ENCODE results near the gene ZMYND11.
A peak's percentile ranks its signal among the peaks of the same experiment; 100 is the strongest.

Gene ZMYND11

GRCh38 chr10:218798-219197 is 83.5 kb downstream of the ZMYND11 start:
- no peak for TF ChIP-seq POLR2AphosphoS5 (IDR thresholded peaks at IDR 0.05; ENCODE audit: borderline replicate concordance, low read depth, low read length)
- no peak for TF ChIP-seq FOXP2 (optimal IDR thresholded peaks at IDR 0.05; ENCODE audit: control extremely low read depth, extremely low read length, insufficient read depth)
- no peak for TF ChIP-seq EZH2 (IDR thresholded peaks at IDR 0.05)
- Histone ChIP-seq H3K27ac (peak overlapping the region; percentile 25; the same call in 1 of the 2 replicates), H3K4me3 (no peak overlapping the region), H3K36me3 (ENCODE audit: insufficient read depth, low read length) (no peaks in the 10 kb centered on the region), H3K9me3 (ENCODE audit: low read depth, low read length) (no peaks in the 10 kb centered on the region), H3K9ac (ENCODE audit: insufficient read length) (no peak overlapping the region)
- no peak for DNase-seq (ENCODE audit: low read depth, low spot score)

DNA sequence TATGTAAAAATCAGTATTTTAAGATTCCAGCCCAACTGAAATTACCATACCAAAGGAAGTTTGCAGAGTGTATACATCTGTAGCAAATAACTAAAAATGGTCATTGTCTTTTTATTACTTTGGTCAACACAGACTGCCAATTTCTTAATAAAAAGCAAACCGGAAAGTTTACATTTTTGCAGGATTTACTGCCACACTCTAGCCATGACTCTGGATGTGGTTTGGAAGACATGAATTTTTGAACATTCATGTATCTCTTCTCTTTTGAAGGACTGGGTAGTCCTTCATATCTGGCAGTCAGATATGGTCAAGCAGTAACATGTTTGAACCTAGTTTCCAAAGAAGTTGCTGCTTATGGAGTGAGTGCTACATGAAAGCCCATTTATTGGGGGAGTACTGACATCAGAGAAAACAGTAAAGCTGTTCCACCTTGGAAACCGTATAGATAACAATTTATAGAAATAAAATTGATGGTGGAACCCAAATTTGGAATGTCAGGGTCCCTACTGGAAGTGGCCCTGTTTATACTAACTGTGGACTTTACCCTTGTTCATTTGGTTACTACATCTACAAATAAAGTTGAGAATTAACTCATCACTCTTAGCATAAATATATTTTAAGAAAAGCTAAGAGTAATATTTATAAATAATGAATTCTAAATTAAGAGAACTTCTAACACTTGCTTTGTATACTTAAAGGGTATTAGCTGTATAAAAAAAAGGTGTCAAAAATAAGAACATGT is 84.6 kb downstream of the ZMYND11 start:
- TF ChIP-seq POLR2AphosphoS5 (IDR thresholded peaks at IDR 0.05; ENCODE audit: borderline replicate concordance, low read depth, low read length) (no peak), EZH2 (IDR thresholded peaks at IDR 0.05) (no peak), FOXP2 (optimal IDR thresholded peaks at IDR 0.05; ENCODE audit: control extremely low read depth, extremely low read length, insufficient read depth) (no peak)
- H3K9ac ChIP-seq (ENCODE audit: insufficient read length), result no peak overlapping the region

DNA sequence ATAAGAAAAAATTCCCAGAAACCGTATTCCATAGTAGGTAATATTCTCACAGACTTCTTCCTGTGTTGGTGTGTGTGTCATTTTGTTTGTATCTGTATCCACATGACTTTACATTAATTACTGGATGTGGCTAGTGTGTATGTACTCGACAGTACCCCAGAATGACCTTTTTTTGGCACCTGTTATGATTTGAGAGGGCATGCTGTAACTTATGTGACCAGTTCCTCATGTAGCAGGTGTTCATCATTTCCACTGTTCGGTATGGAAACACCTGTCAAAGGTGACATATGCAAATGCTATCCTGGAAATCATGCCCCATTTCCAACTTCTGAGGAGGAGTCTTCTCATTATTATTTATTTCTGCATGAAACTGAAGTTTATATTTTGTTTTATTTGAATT is 89.3 kb downstream of the ZMYND11 start:
- Histone ChIP-seq H3K9ac (ENCODE audit: insufficient read length) (no peak overlapping the region), H3K4me3 (no peak overlapping the region), H3K36me3 (ENCODE audit: insufficient read depth, low read length) (no peaks in the 10 kb centered on the region), H3K27ac (no peak overlapping the region), H3K9me3 (ENCODE audit: low read depth, low read length) (no peaks in the 10 kb centered on the region)
- TF ChIP-seq FOXP2 (optimal IDR thresholded peaks at IDR 0.05; ENCODE audit: control extremely low read depth, extremely low read length, insufficient read depth) (no peak), EZH2 (IDR thresholded peaks at IDR 0.05) (no peak), POLR2AphosphoS5 (IDR thresholded peaks at IDR 0.05; ENCODE audit: borderline replicate concordance, low read depth, low read length) (no peak)
- no peak for DNase-seq (ENCODE audit: low read depth, low spot score)

More for the DNA sequence above, 84.6 kb downstream of the ZMYND11 start:
- H3K27ac ChIP-seq, result no peak overlapping the region
- no peak overlapping the region for H3K4me3 ChIP-seq
- DNase-seq (ENCODE audit: low read depth, low spot score), result no peak
- H3K9me3 ChIP-seq (ENCODE audit: low read depth, low read length), result no peaks in the 10 kb centered on the region
- no peaks in the 10 kb centered on the region for H3K36me3 ChIP-seq (ENCODE audit: insufficient read depth, low read length)

GRCh38 chr10:226018-226417 is 90.8 kb downstream of the ZMYND11 start:
- TF ChIP-seq POLR2AphosphoS5 (IDR thresholded peaks at IDR 0.05; ENCODE audit: borderline replicate concordance, low read depth, low read length) (no peak), EZH2 (IDR thresholded peaks at IDR 0.05) (no peak), FOXP2 (optimal IDR thresholded peaks at IDR 0.05; ENCODE audit: control extremely low read depth, extremely low read length, insufficient read depth) (no peak)
- H3K36me3 ChIP-seq (ENCODE audit: insufficient read depth, low read length), result no peaks in the 10 kb centered on the region
- H3K9me3 ChIP-seq (ENCODE audit: low read depth, low read length), result no peaks in the 10 kb centered on the region
- H3K4me3 ChIP-seq, result no peak overlapping the region
- no peak for DNase-seq (ENCODE audit: low read depth, low spot score)
- H3K27ac ChIP-seq, result peak overlapping the region; percentile 16; the same call in 1 of the 2 replicates
- H3K9ac ChIP-seq (ENCODE audit: insufficient read length), result no peak overlapping the region

DNA sequence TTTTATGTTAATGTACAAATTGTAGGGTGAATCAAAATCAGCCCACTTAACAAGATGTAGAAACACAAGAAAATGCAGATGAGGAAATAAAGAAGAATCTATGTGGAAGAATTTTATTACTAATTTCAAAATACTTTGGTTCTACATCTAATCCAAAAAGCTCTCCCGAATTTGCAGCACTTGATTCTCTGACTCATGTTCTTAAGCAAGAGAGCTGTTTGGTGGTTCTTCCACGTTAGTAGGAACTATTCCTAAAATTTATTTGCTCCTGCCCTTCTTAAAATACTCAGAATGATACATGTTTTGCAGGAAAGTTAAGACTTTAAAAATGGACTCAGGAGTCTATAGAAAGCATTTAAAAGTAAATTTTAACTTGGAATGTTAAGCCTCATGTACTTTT is 91.8 kb downstream of the ZMYND11 start:
- Histone ChIP-seq H3K9ac (ENCODE audit: insufficient read length) (no peak overlapping the region), H3K27ac (no peak overlapping the region), H3K4me3 (no peak overlapping the region), H3K9me3 (ENCODE audit: low read depth, low read length) (no peaks in the 10 kb centered on the region), H3K36me3 (ENCODE audit: insufficient read depth, low read length) (no peaks in the 10 kb centered on the region)
- DNase-seq (ENCODE audit: low read depth, low spot score), result no peak
- TF ChIP-seq EZH2 (IDR thresholded peaks at IDR 0.05) (no peak), FOXP2 (optimal IDR thresholded peaks at IDR 0.05; ENCODE audit: control extremely low read depth, extremely low read length, insufficient read depth) (no peak), POLR2AphosphoS5 (IDR thresholded peaks at IDR 0.05; ENCODE audit: borderline replicate concordance, low read depth, low read length) (no peak)

GRCh38 chr10:228366-228765 is 93.1 kb downstream of the ZMYND11 start:
- no peak for DNase-seq (ENCODE audit: low read depth, low spot score)
- H3K27ac ChIP-seq, result no peak overlapping the region
- no peak overlapping the region for H3K9ac ChIP-seq (ENCODE audit: insufficient read length)
- H3K9me3 ChIP-seq (ENCODE audit: low read depth, low read length), result no peaks in the 10 kb centered on the region
- no peaks in the 10 kb centered on the region for H3K36me3 ChIP-seq (ENCODE audit: insufficient read depth, low read length)
- TF ChIP-seq EZH2 (IDR thresholded peaks at IDR 0.05), result no peak
- no peak for TF ChIP-seq POLR2AphosphoS5 (IDR thresholded peaks at IDR 0.05; ENCODE audit: borderline replicate concordance, low read depth, low read length)
- TF ChIP-seq FOXP2 (optimal IDR thresholded peaks at IDR 0.05; ENCODE audit: control extremely low read depth, extremely low read length, insufficient read depth), result no peak
- H3K4me3 ChIP-seq, result no peak overlapping the region

GRCh38 chr10:230758-231157 is 95.5 kb downstream of the ZMYND11 start:
- Histone ChIP-seq H3K36me3 (ENCODE audit: insufficient read depth, low read length) (no peaks in the 10 kb centered on the region), H3K9me3 (ENCODE audit: low read depth, low read length) (no peaks in the 10 kb centered on the region), H3K4me3 (no peak overlapping the region), H3K27ac (no peak overlapping the region), H3K9ac (ENCODE audit: insufficient read length) (no peak overlapping the region)
- no peak for TF ChIP-seq EZH2 (IDR thresholded peaks at IDR 0.05)
- no peak for TF ChIP-seq POLR2AphosphoS5 (IDR thresholded peaks at IDR 0.05; ENCODE audit: borderline replicate concordance, low read depth, low read length)
- TF ChIP-seq FOXP2 (optimal IDR thresholded peaks at IDR 0.05; ENCODE audit: control extremely low read depth, extremely low read length, insufficient read depth), result no peak
- DNase-seq (ENCODE audit: low read depth, low spot score), result no peak

- no peak overlapping the region for H3K27ac ChIP-seq
These were observed 96.8 kb downstream of the ZMYND11 start for GRCh38 chr10:232061-232460.

More at GRCh38 chr10:232061-232460, 96.8 kb downstream of the ZMYND11 start:
- no peak for DNase-seq (ENCODE audit: low read depth, low spot score)
- TF ChIP-seq FOXP2 (optimal IDR thresholded peaks at IDR 0.05; ENCODE audit: control extremely low read depth, extremely low read length, insufficient read depth) (no peak), POLR2AphosphoS5 (IDR thresholded peaks at IDR 0.05; ENCODE audit: borderline replicate concordance, low read depth, low read length) (no peak), EZH2 (IDR thresholded peaks at IDR 0.05) (no peak)
- Histone ChIP-seq H3K9me3 (ENCODE audit: low read depth, low read length) (no peaks in the 10 kb centered on the region), H3K36me3 (ENCODE audit: insufficient read depth, low read length) (no peaks in the 10 kb centered on the region), H3K4me3 (no peak overlapping the region), H3K9ac (ENCODE audit: insufficient read length) (no peak overlapping the region)
